HG03342 (cell line): ENCODE results near the gene SCIN.

Experiments
- ATAC-seq: cut with Tn5 transposase; IDR thresholded peaks from one replicate; pipeline ENCODE4 v1.9.1; 2021; ENCODE audit warnings: mild to moderate bottlenecking, moderate library complexity; ENCODE audit not compliant: unreplicated experiment

The SCIN gene

GRCh38 chr7:12609561-12609960, 39.0 kb downstream of the SCIN start:
- no peak for ATAC-seq

- no peak for ATAC-seq
Observed at GRCh38 chr7:12610899-12611298, 40.4 kb downstream of the SCIN start.

- ATAC-seq: no peak
Observed at GRCh38 chr7:12612622-12613021, 42.1 kb downstream of the SCIN start.

GRCh38 chr7:12619461-12620069, 49.0 kb downstream of the SCIN start:
- no peak for ATAC-seq

GRCh38 chr7:12620371-12620770, 49.9 kb downstream of the SCIN start:
- ATAC-seq: no peak

GRCh38 chr7:12623223-12623622, 52.7 kb downstream of the SCIN start:
- ATAC-seq: no peak

GRCh38 chr7:12623885-12624498, 53.5 kb downstream of the SCIN start:
- ATAC-seq: peak; percentile 67

- ATAC-seq: no peak
Observed at GRCh38 chr7:12625836-12626235, 55.3 kb downstream of the SCIN start.

GRCh38 chr7:12629816-12630512, 59.4 kb downstream of the SCIN start:
- ATAC-seq: no peak

- no peak for ATAC-seq
Observed at GRCh38 chr7:12630513-12630819, 59.9 kb downstream of the SCIN start.

GRCh38 chr7:12633582-12633981, 63.1 kb downstream of the SCIN start:
- no peak for ATAC-seq

GRCh38 chr7:12635830-12636229, 65.3 kb downstream of the SCIN start:
- peak; percentile 79 for ATAC-seq

- ATAC-seq: no peak
Observed at GRCh38 chr7:12637328-12637727, 66.8 kb downstream of the SCIN start.

GRCh38 chr7:12637819-12638592, 67.5 kb downstream of the SCIN start:
- peak; percentile 57 for ATAC-seq

- peak; percentile 38 for ATAC-seq
Observed at GRCh38 chr7:12638851-12639456, 68.4 kb downstream of the SCIN start.

- no peak for ATAC-seq
Observed at GRCh38 chr7:12640299-12641096, 70.0 kb downstream of the SCIN start.

- ATAC-seq: no peak
Observed at GRCh38 chr7:12641196-12641595, 70.7 kb downstream of the SCIN start.

GRCh38 chr7:12642508-12642907, 72.0 kb downstream of the SCIN start:
- no peak for ATAC-seq

- ATAC-seq: no peak
Observed at GRCh38 chr7:12643001-12643643, 72.6 kb downstream of the SCIN start.

- ATAC-seq: peak; percentile 73
Observed at GRCh38 chr7:12643644-12644043, 73.1 kb downstream of the SCIN start.
